K562 (cell line): ENCODE data around the gene MCL1. TPM values are rescaled to one million over a fixed set of nuclear protein-coding genes. Genes with fewer than 3 reads are reported as not detected.
A peak's percentile ranks its signal among the peaks of the same experiment; 100 is the strongest.

Experiments used
- ATAC-seq: fragments of 200-7000 bp; cut with Tn5 transposase; 3 replicates; pipeline ENCODE4 v1.9.1; 2020; ENCODE audit warnings: moderate library complexity
- BruUV-seq: library from RNA; stranded (reverse); fragments of 400-500 nt; replicated peaks from 2 replicates; lab custom pipeline; 2021; lab: Mats Ljungman, UMichigan
- CTCF ChIA-PET: fragments of 300-600 bp; formaldehyde crosslinking; extraction: SDS; loops from one replicate; lab custom pipeline; 2021; ENCODE audit warnings: low intra/inter-chr PET ratio; lab: Yijun Ruan, JAX
- POLR2A ChIA-PET: fragments of 300-600, 350-650 bp; sonication (Branson Sonifier 250); formaldehyde crosslinking; extraction: SDS; loops from one replicate; lab custom pipeline; 2021; ENCODE audit warnings: antibody characterized with exemption, inconsistent platforms; lab: Yijun Ruan, JAX
- DNase-seq, 4 experiments: peaks; one replicate each; pipeline versions ENCODE4 v3.0.0 to v3.0.0-alpha.2; 2011 to 2018; ENCODE audit warnings: low spot score in 3 of 4, mixed read lengths in 3 of 4; ENCODE audit errors: extremely low read depth in 1 of 4
- FAIRE-seq: peaks from 2 replicates; lab custom pipeline; 2011; peaks lifted over from hg19 to GRCh38; lab: Jason Lieb, UNC
- H2AFZ ChIP-seq: 2 replicates; pipeline ENCODE4 v1.6.0; 2011; ENCODE audit warnings: low read depth, low read length, control low read depth, inconsistent platforms
- H3K27ac ChIP-seq: fragments of 200-600 bp; 3 replicates; pipeline ENCODE4 v1.8.0; 2011; ENCODE audit warnings: low read depth, mild to moderate bottlenecking, control low read depth, inconsistent platforms, low read length, moderate library complexity, mixed read lengths; ENCODE audit errors: extremely low read depth
- H3K27me3 ChIP-seq, 2 experiments: fragments of 300-600 bp in 1 of 2; 2 replicates in 1 of 2; 3 replicates in 1 of 2; pipeline versions ENCODE4 v1.6.0 to v1.8.0; 2011; ENCODE audit warnings: inconsistent platforms in 2 of 2, low read length in 2 of 2, mild to moderate bottlenecking in 1 of 2, mixed read lengths in 1 of 2, moderate library complexity in 1 of 2; ENCODE audit not compliant: control insufficient read depth in 2 of 2, insufficient read depth in 2 of 2
- H3K36me3 ChIP-seq: fragments of 300-600 bp; 3 replicates; pipeline ENCODE4 v1.8.0; 2011; ENCODE audit warnings: mild to moderate bottlenecking, low read length, inconsistent platforms; ENCODE audit not compliant: control insufficient read depth, insufficient read depth
- H3K4me1 ChIP-seq, 2 experiments: fragments of 200-600 bp in 1 of 2; replicated peaks in 1 of 2; 2 replicates in 1 of 2; 3 replicates in 1 of 2; pipeline versions ENCODE4 v1.5.1 to v1.8.0; 2011; ENCODE audit warnings: inconsistent platforms in 2 of 2, low read length in 2 of 2, mild to moderate bottlenecking in 1 of 2, mixed read lengths in 1 of 2, moderate library complexity in 1 of 2; ENCODE audit not compliant: control insufficient read depth in 2 of 2, insufficient read depth in 2 of 2
- H3K4me2 ChIP-seq: 2 replicates; pipeline ENCODE4 v1.6.1; 2011; ENCODE audit warnings: low read length, control low read depth, inconsistent platforms, mixed read lengths; ENCODE audit not compliant: insufficient read depth
- H3K4me3 ChIP-seq: fragments of 200-600 bp; sonication (generic), shearing (Covaris generic); 2 replicates; pipeline ENCODE4 v1.5.1; 2016; ENCODE audit warnings: control low read depth, inconsistent platforms
- H3K79me2 ChIP-seq: fragments of 200-600 bp; 3 replicates; pipeline ENCODE4 v1.8.0; 2011; ENCODE audit warnings: low read length, inconsistent platforms; ENCODE audit not compliant: control insufficient read depth, insufficient read depth
- H3K9ac ChIP-seq, 2 experiments: 2 replicates each; pipeline versions ENCODE4 v1.6.0 to v1.6.1; 2011; ENCODE audit warnings: low read depth in 2 of 2, low read length in 2 of 2, control low read depth in 1 of 2, inconsistent platforms in 1 of 2, mild to moderate bottlenecking in 1 of 2, mixed read lengths in 1 of 2; ENCODE audit not compliant: insufficient read depth in 1 of 2
- H3K9me1 ChIP-seq: one replicate; pipeline ENCODE4 v1.6.0; 2011; ENCODE audit warnings: inconsistent platforms, mild to moderate bottlenecking, low read length, moderate library complexity; ENCODE audit not compliant: control insufficient read depth, insufficient read depth
- H3K9me3 ChIP-seq: replicated peaks from 2 replicates; pipeline ENCODE4 v1.5.1; 2011; ENCODE audit warnings: low read depth, low read length, inconsistent platforms; ENCODE audit not compliant: control insufficient read depth, insufficient read depth
- H4K20me1 ChIP-seq: replicated peaks from 2 replicates; pipeline ENCODE4 v1.6.1; 2011; ENCODE audit warnings: low read length, inconsistent platforms, mixed read lengths; ENCODE audit not compliant: control insufficient read depth, insufficient read depth
- ARID2 ChIP-seq: fragments of 450-650 bp; IDR thresholded peaks from 2 replicates; pipeline ENCODE4 v1.6.1; 2017; ENCODE audit warnings: antibody characterized with exemption, mild to moderate bottlenecking
- BDP1 ChIP-seq: IDR thresholded peaks from 3 replicates; pipeline ENCODE4 v1.6.1; 2011; ENCODE audit not compliant: insufficient read length, insufficient read depth
- E4F1 ChIP-seq: fragments of 250-450 bp; sonication (Bioruptor Pico); IDR thresholded peaks from 2 replicates; pipeline ENCODE4 v1.5.0; 2021; ENCODE audit warnings: mild to moderate bottlenecking, borderline replicate concordance
- NR1H2 ChIP-seq: sonication (generic); formaldehyde crosslinking; IDR thresholded peaks from 2 replicates; pipeline ENCODE4 v1.4.0; 2020; ENCODE audit warnings: mild to moderate bottlenecking, missing genetic modification reagents
- RAD21 ChIP-seq, 2 experiments: fragments of 250-450 bp in 1 of 2; fragments of 450-650 bp in 1 of 2; sonication (Bioruptor Pico) in 1 of 2; formaldehyde crosslinking in 1 of 2; IDR thresholded peaks in 1 of 2; conservative IDR thresholded peaks in 1 of 2; 2 replicates each; pipeline versions ENCODE4 v1.4.0 to v1.8.0; 2020 to 2022; ENCODE audit warnings: mild to moderate bottlenecking in 2 of 2, moderate library complexity in 1 of 2
- RBM34 ChIP-seq: fragments of 200-400 bp; formaldehyde crosslinking; IDR thresholded peaks from 2 replicates; pipeline ENCODE4 v1.6.1; 2018; ENCODE audit warnings: low read length, borderline replicate concordance; ENCODE audit not compliant: insufficient read depth
- TBP ChIP-seq: optimal IDR thresholded peaks from 2 replicates; pipeline ENCODE3; 2011; ENCODE audit warnings: low read depth, low read length, improper control_type of control experiment
- WGBS: fragments of 100-300 bp; shearing (Covaris generic); methylation state at CpG from one replicate; pipeline ENCODE4 v1.1.6; 2016; ENCODE audit warnings: low coverage, mixed read lengths; ENCODE audit not compliant: insufficient coverage; ENCODE audit errors: missing lambda C conversion rate; 5-methylcytosine and 5-hydroxymethylcytosine counted together
- in situ Hi-C: fragments of 300-500 bp; cut with MboI; formaldehyde crosslinking; loops from 4 replicates; pipeline ENCODE4 v1.15.0; 2018; ENCODE audit warnings: inconsistent platforms, mixed read lengths
- intact Hi-C: fragments of 100-400 bp; cut with micrococcal nuclease; formaldehyde crosslinking; loops from 2 replicates; pipeline ENCODE4 v1.14.2; 2022
- polyA plus RNA-seq, 8 experiments: library from polyadenylated mRNA; depleted of rRNA in 4 of 8; stranded (reverse) in 5 of 8; unstranded in 3 of 8; fragments of >200 nt; fragmentation: Nextera tagmentation in 2 of 8; fragmentation: Illumina TruSeq in 1 of 8; extraction: Ambion mirVana in 2 of 8; extraction: Trizol in 1 of 8; gene quantifications; 2 replicates each; pipeline versions ENCODE4 v1.2.1 to v1.2.3, GENCODE V29; 2011 to 2014; ENCODE audit warnings: inconsistent platforms in 1 of 8, missing spikeins in 1 of 8
- total RNA-seq, 7 experiments: library from RNA; depleted of rRNA in 6 of 7; stranded (reverse); fragments of >200 nt in 6 of 7; fragmentation: Illumina TruSeq in 2 of 7; extraction: Trizol in 2 of 7; gene quantifications; 2 replicates each; pipeline versions ENCODE4 v1.2.1 to v1.2.3, GENCODE V29; 2011 to 2021; ENCODE audit warnings: low replicate concordance in 1 of 7

MCL1 gene
- total and polyA plus RNA-seq, 9 of the 15 experiments (the other 6 are each of a cell fraction or from before 2014, with no cell fraction given), result 27.1 to 224 (median 138) TPM

GRCh38 chr1:150536836-150537731, 42.3 kb downstream of the MCL1 start:
- FAIRE-seq, result no peak
- Histone ChIP-seq H3K4me2 (no peak overlapping the region), H3K4me1 (peaks cover 11 to 20% of the 10 kb centered on the region in 2 experiments; a peak in 4 of 5 replicates), H3K4me3 (no peak overlapping the region), H3K79me2 (no peaks in the 10 kb centered on the region), H2AFZ (peak overlapping the region; percentile 82), H3K9me3 (no peaks in the 10 kb centered on the region), H3K9me1 (no peaks in the 10 kb centered on the region), H3K27ac (no peak overlapping the region; the same call in 2 of the 3 replicates), H4K20me1 (no peaks in the 10 kb centered on the region), H3K9ac (peak overlapping the region in 1 of 2 experiments; percentile 79; a peak in 3 of 4 replicates), H3K27me3 (no peaks in the 10 kb centered on the region), H3K36me3 (no peaks in the 10 kb centered on the region)
- 73% methylated on average over 12 of the region's 12 CpGs for WGBS
- no peak; the same call in 1 of the 3 replicates for ATAC-seq
- TF ChIP-seq E4F1 (CRISPR knock-in tag) (no peak), TBP (no peak), ARID2 (no peak), NR1H2 (CRISPR knock-in tag) (no peak), BDP1 (no peak), RAD21 (CRISPR knock-in tag; conservative IDR thresholded peaks at IDR 0.05 in 1 of 2, IDR thresholded peaks at IDR 0.05 in 1 of 2) (no peak), RBM34 (no peak)
- DNase-seq, result no peak
- POLR2A ChIA-PET, result interaction anchor here (0.6 to 6.3 kb wide), 6 partner anchors 10 to 521 kb away, joined by 3 to 53 read pairs (median 3); partner anchors contain the start of genes ADAMTSL4 and FALEC
- intact Hi-C loops, result no loop called here
- in situ Hi-C loops, result no loop called here
- CTCF ChIA-PET, result no interaction called here
- BruUV-seq, result no TSS peak
